ENCODE measurements around the gene ZFP36L1. TPM values are rescaled to one million over a fixed set of nuclear protein-coding genes. Genes with fewer than 3 reads are reported as not detected.

The ZFP36L1 gene
- total and polyA plus RNA-seq, 7 donors: 45.4 to 225 (median 117) TPM

DNA sequence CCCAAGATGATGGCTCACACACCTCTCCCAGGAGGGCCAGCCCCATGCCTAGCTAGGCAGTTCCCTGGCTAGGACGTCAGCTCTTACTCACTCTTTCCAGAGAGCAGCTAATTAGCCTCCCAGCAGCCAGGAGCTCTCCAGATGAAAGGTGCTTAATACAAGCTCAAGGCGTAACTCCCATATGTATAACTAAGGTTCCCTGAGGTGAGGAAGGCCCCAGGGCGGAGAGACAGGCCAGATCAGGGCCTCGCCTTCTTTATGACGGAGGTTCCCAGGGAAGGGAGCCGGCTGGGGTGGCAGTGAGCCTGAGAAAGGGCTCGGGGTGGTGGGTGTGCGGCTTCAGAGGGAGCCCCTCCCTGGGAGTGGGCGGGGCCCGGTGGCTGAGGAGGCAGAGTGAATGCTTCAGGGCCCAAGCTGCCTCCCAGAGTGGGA is 26.4 kb upstream of the ZFP36L1 start:
- H3K4me3 ChIP-seq: no peak overlapping the region
- intact Hi-C loops (cut with DNase I): loop anchor here (5.0 to 10.0 kb wide), 3 partner anchors 444 to 732 kb away; no protein-coding TSS in a partner anchor
- H3K9me3 ChIP-seq: no peaks in the 10 kb centered on the region
- no peak for ATAC-seq
- H3K4me1 ChIP-seq: peaks cover 15% of the 10 kb centered on the region
- no peak overlapping the region for H3K27ac ChIP-seq
- 65 to 69% (median 66%) methylated on average over 10 of the region's 10 CpGs for WGBS, 3 donors
- no peak for TF ChIP-seq CTCF (IDR thresholded peaks at IDR 0.05)
- DNase-seq: no peak
- no peaks in the 10 kb centered on the region for H3K36me3 ChIP-seq (ENCODE audit: insufficient read depth in 1 of 2, low read depth in 1 of 2)
- H3K27me3 ChIP-seq (ENCODE audit: insufficient read depth in 3 of 3, low read length in 2 of 3): no peaks in the 10 kb centered on the region

- H3K27ac ChIP-seq: peak overlapping the region; percentile 99
- TF ChIP-seq CTCF (IDR thresholded peaks at IDR 0.05): no peak
- no peak overlapping the region for H3K4me3 ChIP-seq
- no peaks in the 10 kb centered on the region for H3K9me3 ChIP-seq
- no peak for ATAC-seq
- intact Hi-C loops (cut with DNase I): loop anchor here (1.0 to 10.0 kb wide), 8 partner anchors 443 to 981 kb away; no protein-coding TSS in a partner anchor
- no peaks in the 10 kb centered on the region for H3K36me3 ChIP-seq (ENCODE audit: insufficient read depth in 1 of 2, low read depth in 1 of 2)
- peaks cover 23% of the 10 kb centered on the region for H3K4me1 ChIP-seq
- no peaks in the 10 kb centered on the region for H3K27me3 ChIP-seq (ENCODE audit: insufficient read depth in 3 of 3, low read length in 2 of 3)
- peak in 1 of 2 donors; percentile 53 for DNase-seq
- 97 to 100% (median 97%) methylated on average over 3 of the region's 3 CpGs for WGBS, 3 donors
Measured at GRCh38 chr14:68817506-68818212, 24.8 kb upstream of the ZFP36L1 start.

DNA sequence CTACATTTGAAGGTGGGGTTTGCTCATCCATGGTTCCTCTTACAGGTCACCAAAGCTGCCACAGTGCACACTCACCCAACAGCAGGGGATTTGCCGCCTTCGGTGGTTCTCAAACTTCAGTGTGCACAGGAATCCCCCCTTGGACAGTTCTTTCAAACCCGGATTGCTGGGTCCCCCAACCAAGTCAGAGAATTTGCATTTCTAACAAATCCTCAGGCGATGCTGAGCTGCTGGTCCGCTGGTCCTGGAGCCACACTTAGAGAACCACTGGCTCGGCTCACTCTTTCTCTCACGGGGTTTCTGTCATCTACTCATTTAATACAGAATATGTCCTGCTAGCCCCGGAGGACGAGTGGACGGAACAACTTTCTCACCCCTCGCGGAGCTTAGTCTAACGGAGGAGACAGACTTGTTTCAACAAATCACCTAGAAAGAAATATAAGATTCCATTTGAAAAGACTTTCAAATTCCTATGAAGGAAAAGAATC is 24.1 kb upstream of the ZFP36L1 start:
- H3K9me3 ChIP-seq: no peaks in the 10 kb centered on the region
- no peak for ATAC-seq
- H3K4me1 ChIP-seq: peaks cover 23% of the 10 kb centered on the region
- no peak for TF ChIP-seq CTCF (IDR thresholded peaks at IDR 0.05)
- H3K27me3 ChIP-seq (ENCODE audit: insufficient read depth in 3 of 3, low read length in 2 of 3): no peaks in the 10 kb centered on the region
- H3K36me3 ChIP-seq (ENCODE audit: insufficient read depth in 1 of 2, low read depth in 1 of 2): no peaks in the 10 kb centered on the region
- WGBS, 3 donors: 43 to 56% (median 47%) methylated on average over 13 of the region's 13 CpGs
- DNase-seq: no peak
- peak overlapping the region; percentile 99 for H3K27ac ChIP-seq
- intact Hi-C loops (cut with DNase I): loop anchor here (1.0 to 10.0 kb wide), 9 partner anchors 21 to 980 kb away; no protein-coding TSS in a partner anchor
- peak overlapping the region; percentile 72 for H3K4me3 ChIP-seq

DNA sequence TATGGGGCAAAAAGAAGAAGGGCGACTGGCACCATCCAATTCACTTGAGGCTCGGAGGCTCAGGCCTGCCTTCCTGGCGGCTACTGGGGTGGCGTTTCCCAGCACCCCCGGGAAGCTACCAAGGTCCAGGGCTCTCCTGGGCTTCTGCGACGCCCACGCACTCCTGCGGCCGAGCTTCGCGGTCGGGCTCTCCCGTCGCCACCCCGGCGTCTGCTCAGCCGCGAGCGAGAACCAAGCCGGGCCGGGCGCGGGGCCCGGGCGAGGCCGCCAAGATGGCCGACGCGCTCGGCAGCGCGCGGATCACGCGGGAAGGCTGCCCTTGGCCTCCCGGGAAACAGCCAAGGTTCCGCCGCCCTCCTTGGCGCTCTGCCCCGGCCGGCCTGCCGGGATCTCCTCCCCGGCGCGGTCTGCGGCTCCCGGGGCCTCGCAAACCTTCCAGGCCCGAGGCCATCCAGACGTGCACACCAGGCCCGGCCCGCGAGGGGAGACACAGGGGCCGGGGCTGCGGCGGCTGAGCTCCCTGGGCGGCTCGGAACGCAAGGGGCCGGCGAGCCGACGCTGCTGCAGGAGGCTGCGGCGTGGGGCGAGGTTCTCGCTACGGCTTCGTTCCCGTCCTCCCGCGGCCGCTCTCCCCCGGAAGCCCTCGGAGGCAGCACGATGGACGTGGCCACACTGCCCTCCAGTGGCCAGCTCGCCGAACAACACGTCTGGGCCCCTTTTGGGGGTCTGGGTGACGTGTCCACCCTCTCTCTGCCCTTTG is 23.5 kb upstream of the ZFP36L1 start:
- intact Hi-C loops (cut with DNase I): loop anchor here (1.0 to 10.0 kb wide), 8 partner anchors 20 to 980 kb away; no protein-coding TSS in a partner anchor
- H3K9me3 ChIP-seq: no peaks in the 10 kb centered on the region
- peaks cover 23% of the 10 kb centered on the region for H3K4me1 ChIP-seq
- TF ChIP-seq CTCF (IDR thresholded peaks at IDR 0.05): peak; percentile 98
- ATAC-seq (peak; percentile 91 to 93 (median 93)), DNase-seq (peak; percentile 91 to 95)
- peak overlapping the region; percentile 72 for H3K4me3 ChIP-seq
- H3K27ac ChIP-seq: peak overlapping the region; percentile 99
- no peaks in the 10 kb centered on the region for H3K36me3 ChIP-seq (ENCODE audit: insufficient read depth in 1 of 2, low read depth in 1 of 2)
- 0 to 3% (median 1%) methylated on average over 66 to 82 of the region's 82 CpGs for WGBS, 3 donors
- H3K27me3 ChIP-seq (ENCODE audit: insufficient read depth in 3 of 3, low read length in 2 of 3): no peaks in the 10 kb centered on the region
